Neural cell (in vitro differentiated cells): ENCODE results near the gene TGFBR2. TPM values are rescaled to one million over a fixed set of nuclear protein-coding genes. Genes with fewer than 3 reads are reported as not detected.

Experiments used
- H2AFZ ChIP-seq: fragments of 200-600, 300-800 bp; sonication (generic), shearing (Covaris generic); 2 replicates; pipeline ENCODE4 v1.6.0; 2014; ENCODE audit warnings: low read depth, mild to moderate bottlenecking, antibody characterized with exemption, low read length, moderate library complexity
- H3F3A ChIP-seq: fragments of 200-600 bp; shearing (Covaris generic); 2 replicates; pipeline ENCODE4 v1.6.1; 2016; ENCODE audit warnings: mild to moderate bottlenecking, moderate library complexity, mixed read lengths, antibody characterized with exemption, low read length; ENCODE audit not compliant: insufficient read depth, poor library complexity, severe bottlenecking
- H3K27ac ChIP-seq: fragments of 200-600, 300-800 bp; sonication (generic), shearing (Covaris generic); 2 replicates; pipeline ENCODE4 v1.5.1; 2014; ENCODE audit warnings: mild to moderate bottlenecking, low read length, moderate library complexity
- H3K27me3 ChIP-seq: fragments of 300-800, 200-600 bp; sonication (generic), shearing (Covaris generic); 2 replicates; pipeline ENCODE4 v1.6.0; 2014; ENCODE audit warnings: mild to moderate bottlenecking, low read depth, low read length, moderate library complexity; ENCODE audit not compliant: insufficient read depth
- H3K36me3 ChIP-seq: fragments of 300-800, 200-600 bp; sonication (generic), shearing (Covaris generic); 2 replicates; pipeline ENCODE4 v1.5.1; 2014; ENCODE audit warnings: mild to moderate bottlenecking, antibody characterized with exemption, low read length, moderate library complexity; ENCODE audit not compliant: insufficient read depth
- H3K4me2 ChIP-seq: fragments of 300-800, 200-600 bp; sonication (generic), shearing (Covaris generic); 2 replicates; pipeline ENCODE4 v1.6.0; 2014; ENCODE audit warnings: mild to moderate bottlenecking, low read length
- H3K4me3 ChIP-seq: fragments of 300-800, 200-600 bp; sonication (generic), shearing (Covaris generic); 2 replicates; pipeline ENCODE4 v1.5.1; 2014; ENCODE audit warnings: mild to moderate bottlenecking, low read length, moderate library complexity
- H3K79me2 ChIP-seq: fragments of 200-600 bp; shearing (Covaris generic); replicated peaks from 2 replicates; pipeline ENCODE4 v1.6.0; 2014; ENCODE audit warnings: mild to moderate bottlenecking, low read length, moderate library complexity; ENCODE audit not compliant: insufficient read depth
- H3K9ac ChIP-seq: fragments of 300-800, 200-600 bp; sonication (generic), shearing (Covaris generic); 2 replicates; pipeline ENCODE4 v1.6.1; 2016; ENCODE audit warnings: mild to moderate bottlenecking, low read length, mixed read lengths
- H3K9me2 ChIP-seq: fragments of 200-600 bp; shearing (Covaris generic); 2 replicates; pipeline ENCODE4 v1.6.1; 2016; ENCODE audit warnings: mild to moderate bottlenecking, low read length, mixed read lengths; ENCODE audit not compliant: insufficient read depth
- H3K9me3 ChIP-seq: fragments of 200-600, 300-800 bp; sonication (generic), shearing (Covaris generic); 2 replicates; pipeline ENCODE4 v1.6.1; 2016; ENCODE audit warnings: mild to moderate bottlenecking, mixed run types, low read length, moderate library complexity, mixed read lengths
- H4K20me1 ChIP-seq: fragments of 200-600 bp; shearing (Covaris generic); 2 replicates; pipeline ENCODE4 v1.6.1; 2016; ENCODE audit warnings: mild to moderate bottlenecking, mixed run types; ENCODE audit not compliant: insufficient read depth
- EP300 ChIP-seq: fragments of 450-650 bp; conservative IDR thresholded peaks from 2 replicates; pipeline ENCODE4 v1.6.1; 2014; ENCODE audit warnings: antibody characterized with exemption, mild to moderate bottlenecking, moderate library complexity; ENCODE audit not compliant: poor library complexity, severe bottlenecking
- EZH2 ChIP-seq: fragments of 200-600, 300-800 bp; shearing (Covaris generic), sonication (generic); IDR thresholded peaks from 2 replicates; pipeline ENCODE4 v1.6.1; 2014; ENCODE audit warnings: antibody characterized with exemption, low read length, borderline replicate concordance, mild to moderate bottlenecking; ENCODE audit not compliant: insufficient read depth, poor library complexity, severe bottlenecking
- MXI1 ChIP-seq: fragments of 450-650 bp; conservative IDR thresholded peaks from 2 replicates; pipeline ENCODE4 v1.6.1; 2014; ENCODE audit warnings: antibody characterized with exemption, mild to moderate bottlenecking; ENCODE audit not compliant: poor library complexity, severe bottlenecking
- POLR2AphosphoS5 ChIP-seq: IDR thresholded peaks from 2 replicates; pipeline ENCODE4 v1.6.1; 2012
- RAD21 ChIP-seq: fragments of 450-650 bp; conservative IDR thresholded peaks from 2 replicates; pipeline ENCODE4 v1.6.1; 2014; ENCODE audit warnings: antibody characterized with exemption, mild to moderate bottlenecking, moderate library complexity
- SMC3 ChIP-seq: fragments of 450-650 bp; conservative IDR thresholded peaks from 2 replicates; pipeline ENCODE4 v1.6.1; 2014; ENCODE audit warnings: antibody characterized with exemption, mild to moderate bottlenecking, moderate library complexity; ENCODE audit not compliant: poor library complexity
- TAF1 ChIP-seq: IDR thresholded peaks from 2 replicates; pipeline ENCODE4 v1.6.1; 2012; ENCODE audit warnings: low read depth
- polyA plus RNA-seq: library from polyadenylated mRNA; depleted of rRNA; stranded (reverse); fragments of >200 nt; gene quantifications from 2 replicates; pipeline ENCODE4 v1.2.3, GENCODE V29; 2014
- TF ChIP-seq, protein P1 (sequence below): IDR thresholded peaks from 2 replicates; pipeline ENCODE4 v1.6.1; 2012; ENCODE audit warnings: borderline replicate concordance
- TF ChIP-seq, protein P2 (sequence below): fragments of 450-650 bp; IDR thresholded peaks from 2 replicates; pipeline ENCODE4 v1.5.1; 2014; ENCODE audit warnings: antibody characterized with exemption, mild to moderate bottlenecking, moderate library complexity; ENCODE audit not compliant: poor library complexity, severe bottlenecking

Gene TGFBR2
- polyA plus RNA-seq, 1 donor from 2014 or later: not detected

DNA sequence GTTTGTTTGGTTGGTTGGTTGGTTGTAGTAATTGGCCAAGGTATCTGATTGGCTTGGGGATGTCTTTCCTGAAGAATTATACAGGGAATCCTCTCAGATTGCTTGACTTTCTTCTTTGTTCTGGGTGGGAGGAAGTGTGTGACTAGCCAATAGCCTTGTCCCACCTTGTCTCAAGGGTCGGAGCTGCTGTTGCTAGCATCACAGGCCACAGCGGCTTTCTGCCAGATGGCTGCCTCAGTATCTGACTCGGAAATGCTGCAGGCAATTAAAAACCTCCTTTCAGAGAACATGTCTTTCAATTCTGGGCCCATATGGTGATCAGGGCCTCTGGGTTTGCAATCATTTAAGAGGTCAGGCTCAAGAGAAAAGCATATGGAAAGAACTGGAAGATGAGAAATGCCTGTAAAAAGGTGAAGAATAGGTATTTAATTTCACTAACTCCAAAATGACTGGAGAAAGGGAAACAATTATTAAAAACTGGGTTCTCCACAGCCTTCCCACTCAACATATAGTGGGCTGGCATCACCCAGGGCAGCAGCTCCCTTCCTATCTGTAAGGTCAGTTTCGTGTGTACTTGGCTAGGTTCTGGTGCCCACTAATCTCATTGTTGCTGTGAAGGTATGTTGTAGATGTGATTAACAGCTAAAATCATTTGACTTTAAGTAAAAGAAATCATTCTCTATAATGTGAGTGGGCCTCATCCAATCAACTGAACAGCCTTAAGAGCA lies 32.4 kb downstream of the TGFBR2 start:
- H3K27ac ChIP-seq: no peak overlapping the region
- H3K4me3 ChIP-seq: no peak overlapping the region
- H3F3A ChIP-seq: no peaks in the 10 kb centered on the region
- no peaks in the 10 kb centered on the region for H3K9me2 ChIP-seq
- no peaks in the 10 kb centered on the region for H3K36me3 ChIP-seq
- H3K4me2 ChIP-seq: no peak overlapping the region
- no peak overlapping the region for H2AFZ ChIP-seq
- no peaks in the 10 kb centered on the region for H3K27me3 ChIP-seq
- no peaks in the 10 kb centered on the region for H3K79me2 ChIP-seq
- no peak overlapping the region for H3K9ac ChIP-seq
- TF ChIP-seq EP300 (no peak), POLR2AphosphoS5 (no peak), SMC3 (no peak), MXI1 (no peak), TAF1 (no peak), RAD21 (no peak), EZH2 (no peak)
- TF ChIP-seq, protein P1, sequence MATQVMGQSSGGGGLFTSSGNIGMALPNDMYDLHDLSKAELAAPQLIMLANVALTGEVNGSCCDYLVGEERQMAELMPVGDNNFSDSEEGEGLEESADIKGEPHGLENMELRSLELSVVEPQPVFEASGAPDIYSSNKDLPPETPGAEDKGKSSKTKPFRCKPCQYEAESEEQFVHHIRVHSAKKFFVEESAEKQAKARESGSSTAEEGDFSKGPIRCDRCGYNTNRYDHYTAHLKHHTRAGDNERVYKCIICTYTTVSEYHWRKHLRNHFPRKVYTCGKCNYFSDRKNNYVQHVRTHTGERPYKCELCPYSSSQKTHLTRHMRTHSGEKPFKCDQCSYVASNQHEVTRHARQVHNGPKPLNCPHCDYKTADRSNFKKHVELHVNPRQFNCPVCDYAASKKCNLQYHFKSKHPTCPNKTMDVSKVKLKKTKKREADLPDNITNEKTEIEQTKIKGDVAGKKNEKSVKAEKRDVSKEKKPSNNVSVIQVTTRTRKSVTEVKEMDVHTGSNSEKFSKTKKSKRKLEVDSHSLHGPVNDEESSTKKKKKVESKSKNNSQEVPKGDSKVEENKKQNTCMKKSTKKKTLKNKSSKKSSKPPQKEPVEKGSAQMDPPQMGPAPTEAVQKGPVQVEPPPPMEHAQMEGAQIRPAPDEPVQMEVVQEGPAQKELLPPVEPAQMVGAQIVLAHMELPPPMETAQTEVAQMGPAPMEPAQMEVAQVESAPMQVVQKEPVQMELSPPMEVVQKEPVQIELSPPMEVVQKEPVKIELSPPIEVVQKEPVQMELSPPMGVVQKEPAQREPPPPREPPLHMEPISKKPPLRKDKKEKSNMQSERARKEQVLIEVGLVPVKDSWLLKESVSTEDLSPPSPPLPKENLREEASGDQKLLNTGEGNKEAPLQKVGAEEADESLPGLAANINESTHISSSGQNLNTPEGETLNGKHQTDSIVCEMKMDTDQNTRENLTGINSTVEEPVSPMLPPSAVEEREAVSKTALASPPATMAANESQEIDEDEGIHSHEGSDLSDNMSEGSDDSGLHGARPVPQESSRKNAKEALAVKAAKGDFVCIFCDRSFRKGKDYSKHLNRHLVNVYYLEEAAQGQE: no peak
- TF ChIP-seq, protein P2, sequence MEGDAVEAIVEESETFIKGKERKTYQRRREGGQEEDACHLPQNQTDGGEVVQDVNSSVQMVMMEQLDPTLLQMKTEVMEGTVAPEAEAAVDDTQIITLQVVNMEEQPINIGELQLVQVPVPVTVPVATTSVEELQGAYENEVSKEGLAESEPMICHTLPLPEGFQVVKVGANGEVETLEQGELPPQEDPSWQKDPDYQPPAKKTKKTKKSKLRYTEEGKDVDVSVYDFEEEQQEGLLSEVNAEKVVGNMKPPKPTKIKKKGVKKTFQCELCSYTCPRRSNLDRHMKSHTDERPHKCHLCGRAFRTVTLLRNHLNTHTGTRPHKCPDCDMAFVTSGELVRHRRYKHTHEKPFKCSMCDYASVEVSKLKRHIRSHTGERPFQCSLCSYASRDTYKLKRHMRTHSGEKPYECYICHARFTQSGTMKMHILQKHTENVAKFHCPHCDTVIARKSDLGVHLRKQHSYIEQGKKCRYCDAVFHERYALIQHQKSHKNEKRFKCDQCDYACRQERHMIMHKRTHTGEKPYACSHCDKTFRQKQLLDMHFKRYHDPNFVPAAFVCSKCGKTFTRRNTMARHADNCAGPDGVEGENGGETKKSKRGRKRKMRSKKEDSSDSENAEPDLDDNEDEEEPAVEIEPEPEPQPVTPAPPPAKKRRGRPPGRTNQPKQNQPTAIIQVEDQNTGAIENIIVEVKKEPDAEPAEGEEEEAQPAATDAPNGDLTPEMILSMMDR: no peak
- H4K20me1 ChIP-seq: no peaks in the 10 kb centered on the region
- H3K9me3 ChIP-seq: no peaks in the 10 kb centered on the region

DNA sequence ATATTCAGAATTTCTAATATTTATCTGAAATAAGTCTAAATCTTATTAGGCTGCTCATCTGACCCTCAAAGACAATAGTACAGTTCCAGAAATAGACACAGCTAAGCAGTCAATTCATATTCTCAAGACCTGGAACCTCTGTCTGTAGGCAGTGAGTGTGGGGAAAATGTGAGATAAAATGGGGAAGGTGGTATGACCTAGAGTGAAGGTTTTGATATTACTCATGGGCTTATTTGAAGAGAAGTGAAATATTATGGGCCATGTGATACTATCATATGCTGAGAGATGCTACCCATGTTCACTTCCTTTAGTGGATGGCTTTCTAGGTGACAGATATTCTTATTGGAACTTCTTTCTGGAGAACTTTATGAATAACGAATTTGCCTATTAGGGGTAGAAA lies 33.5 kb downstream of the TGFBR2 start:
- H3K36me3 ChIP-seq: no peaks in the 10 kb centered on the region
- H3K9ac ChIP-seq: no peak overlapping the region
- H3F3A ChIP-seq: no peaks in the 10 kb centered on the region
- H4K20me1 ChIP-seq: no peaks in the 10 kb centered on the region
- TF ChIP-seq, protein P2: no peak
- TF ChIP-seq SMC3: no peak
- no peak for TF ChIP-seq EZH2
- no peak for TF ChIP-seq POLR2AphosphoS5
- TF ChIP-seq TAF1: no peak
- no peak for TF ChIP-seq RAD21
- TF ChIP-seq, protein P1: no peak
- no peak for TF ChIP-seq EP300
- TF ChIP-seq MXI1: no peak
- H3K9me3 ChIP-seq: no peaks in the 10 kb centered on the region
- no peak overlapping the region for H3K4me2 ChIP-seq
- no peak overlapping the region for H2AFZ ChIP-seq
- H3K79me2 ChIP-seq: no peaks in the 10 kb centered on the region
- H3K4me3 ChIP-seq: no peak overlapping the region
- H3K27me3 ChIP-seq: no peaks in the 10 kb centered on the region
- no peaks in the 10 kb centered on the region for H3K9me2 ChIP-seq
- H3K27ac ChIP-seq: no peak overlapping the region
